GM18519 (cell line): ENCODE measurements around the gene MGA.

Source experiments
- ATAC-seq: cut with Tn5 transposase; IDR thresholded peaks from one replicate; pipeline ENCODE4 v1.9.1; 2021; ENCODE audit warnings: mild to moderate bottlenecking, moderate library complexity; ENCODE audit not compliant: unreplicated experiment, low FRiP score

Gene MGA

GRCh38 chr15:41822471-41822870 lies 162.3 kb downstream of the MGA start:
- ATAC-seq, result no peak
